Stimulated activated CD4-positive, alpha-beta T cell treated with anti-CD3 and anti-CD28 coated beads, TNF-alpha, amount 100 ng/mL, for 4 hours (primary cell): ENCODE results near the gene EPHA5.

Experiments
- DNase-seq, 3 experiments: peaks; one replicate each; pipeline ENCODE4 v3.0.0-alpha.2; 2020; ENCODE audit warnings: low read depth in 3 of 3

EPHA5 gene

GRCh38 chr4:65624651-65625050, 45.6 kb downstream of the EPHA5 start:
- DNase-seq = no peak

DNA sequence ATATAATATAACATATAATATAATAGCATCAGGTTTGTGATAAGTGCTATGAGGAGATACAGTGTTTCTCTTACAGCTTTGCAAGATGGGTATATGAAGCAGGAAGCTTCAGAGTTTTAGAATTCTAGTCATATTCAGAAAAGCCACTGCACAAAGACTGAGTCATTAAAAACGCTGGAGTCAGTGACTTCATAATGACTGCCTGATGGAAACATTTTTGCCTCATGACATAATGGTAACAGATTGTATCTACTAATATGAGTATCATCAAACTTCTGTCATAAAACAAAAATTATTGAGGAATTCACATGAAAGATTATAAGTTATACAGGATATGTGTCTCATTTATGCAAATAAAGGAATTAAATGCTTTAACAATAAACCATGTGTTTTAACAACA, 46.8 kb downstream of the EPHA5 start:
- DNase-seq = no peak

GRCh38 chr4:65617416-65617815, 52.9 kb downstream of the EPHA5 start:
- DNase-seq = no peak

DNA sequence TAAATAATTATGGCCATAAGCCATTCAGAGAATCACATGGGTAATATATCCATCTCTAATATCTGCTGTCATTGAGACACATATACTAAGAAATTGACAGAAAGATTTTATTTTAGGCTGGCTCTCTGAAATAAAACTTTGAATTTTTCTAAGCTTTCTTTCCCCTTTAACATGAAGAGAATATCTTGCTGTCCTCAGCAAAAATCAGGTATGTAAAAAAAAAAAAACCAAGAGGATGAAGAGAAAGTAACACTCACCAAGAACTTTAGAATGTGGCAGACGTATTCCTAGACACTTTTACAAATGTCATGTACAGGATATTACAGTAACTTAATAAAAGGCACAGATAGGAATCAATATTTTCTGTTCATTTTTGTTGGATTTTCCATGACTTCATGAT, 65.8 kb downstream of the EPHA5 start:
- no peak for DNase-seq

DNA sequence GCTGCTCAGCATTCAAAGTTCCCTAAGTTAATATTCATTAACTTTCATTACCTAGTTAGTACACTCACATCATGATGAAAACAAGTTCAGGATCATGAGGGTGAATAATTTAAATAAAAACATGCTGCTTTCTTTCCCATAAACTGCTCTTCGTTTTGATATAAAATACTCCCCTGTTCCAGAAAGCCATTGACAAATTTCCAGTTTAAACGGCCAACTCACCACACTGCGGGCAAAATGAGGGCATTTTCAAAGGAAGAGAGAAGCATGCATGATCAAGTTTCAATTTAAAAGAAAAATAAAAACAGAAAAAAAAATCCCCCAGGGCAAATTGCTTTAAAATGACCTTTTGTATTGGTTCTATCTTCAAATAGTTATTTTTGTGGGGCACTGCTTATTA, 69.6 kb downstream of the EPHA5 start:
- no peak for DNase-seq

- no peak for DNase-seq
These were observed 70.9 kb downstream of the EPHA5 start for GRCh38 chr4:65599340-65599739.

DNA sequence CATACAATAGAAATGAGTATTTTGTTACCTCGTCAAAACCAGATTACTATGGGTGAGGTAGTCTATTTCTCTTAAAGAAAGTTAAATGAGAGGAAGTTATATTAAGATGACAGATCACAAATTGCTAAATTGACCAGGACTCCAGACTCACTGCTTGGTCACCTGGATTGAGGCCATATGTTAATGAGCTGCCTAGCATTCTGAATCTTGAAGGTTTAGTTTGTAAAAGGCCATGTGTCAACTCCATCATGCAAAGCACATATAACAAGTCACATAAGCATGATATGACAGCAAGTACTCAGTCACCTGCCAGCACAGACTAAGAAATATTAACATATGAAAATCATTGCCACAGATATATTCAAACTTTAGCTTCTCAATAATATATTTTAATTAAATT, 72.6 kb downstream of the EPHA5 start:
- DNase-seq = no peak

DNA sequence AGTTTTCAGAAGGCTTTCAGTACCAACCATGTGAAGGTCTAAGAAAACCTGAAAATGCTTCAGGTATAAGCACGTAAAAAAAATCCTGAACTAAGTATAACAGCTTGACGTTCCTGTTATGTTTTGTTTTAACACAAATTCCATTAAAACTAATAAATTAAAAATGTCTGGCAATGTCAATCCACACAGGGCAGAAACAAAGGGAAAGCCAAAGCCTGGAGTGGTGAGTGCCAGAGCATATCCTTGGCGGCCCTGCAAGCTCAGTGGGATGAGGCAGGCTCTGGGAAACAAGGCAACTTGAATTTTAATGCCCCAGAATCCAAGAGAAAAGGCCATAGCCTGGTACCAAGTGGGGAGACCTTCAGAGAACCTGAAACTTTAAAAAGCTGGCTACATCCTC, 78.2 kb downstream of the EPHA5 start:
- DNase-seq = no peak

- no peak for DNase-seq
These were observed 80.4 kb downstream of the EPHA5 start for GRCh38 chr4:65589921-65590320.

- DNase-seq = no peak
These were observed 81.0 kb downstream of the EPHA5 start for GRCh38 chr4:65589331-65589730.

DNA sequence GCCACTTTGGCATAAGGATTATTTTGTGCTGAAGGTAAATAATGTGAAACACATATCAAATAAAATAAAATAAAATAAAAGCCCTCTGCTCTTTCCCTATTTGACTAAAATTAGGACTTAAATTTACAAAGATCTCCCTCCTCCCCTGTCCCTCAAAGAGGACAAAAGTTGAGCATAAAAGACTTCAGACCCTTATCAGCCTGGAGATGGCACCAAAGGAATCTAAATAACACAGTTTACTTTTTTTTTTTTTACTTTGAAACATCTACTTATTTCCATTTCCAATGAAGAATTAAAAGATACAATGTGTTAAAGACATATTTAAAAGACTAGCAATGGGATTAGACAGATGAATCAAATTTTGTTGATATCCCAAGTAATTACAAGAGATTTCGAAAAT, 89.7 kb downstream of the EPHA5 start:
- DNase-seq = no peak

GRCh38 chr4:65566473-65566872, 103.8 kb downstream of the EPHA5 start:
- no peak for DNase-seq

DNA sequence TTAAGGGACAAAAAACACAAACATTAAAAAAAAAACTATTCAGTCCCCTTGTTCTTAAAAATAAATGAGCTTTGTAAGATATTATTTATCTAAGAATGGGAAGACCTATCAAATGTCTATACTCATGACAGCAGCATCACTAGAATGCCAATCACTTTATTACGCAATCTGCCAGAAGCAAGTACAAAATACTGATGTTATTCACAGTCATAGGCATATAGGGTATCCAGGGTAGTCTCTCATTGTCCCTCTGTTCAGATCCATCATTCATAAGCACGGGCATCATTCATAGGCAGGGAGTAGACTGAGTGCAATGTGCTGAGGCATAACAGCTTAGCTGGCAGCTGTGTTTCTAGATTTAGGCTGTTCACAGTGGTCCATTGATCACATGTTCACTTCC, 109.1 kb downstream of the EPHA5 start:
- DNase-seq = no peak

- DNase-seq = no peak
These were observed 111.0 kb downstream of the EPHA5 start for GRCh38 chr4:65559270-65559669.

GRCh38 chr4:65552057-65552456, 118.2 kb downstream of the EPHA5 start:
- no peak for DNase-seq

GRCh38 chr4:65550500-65550899, 119.8 kb downstream of the EPHA5 start:
- no peak for DNase-seq

DNA sequence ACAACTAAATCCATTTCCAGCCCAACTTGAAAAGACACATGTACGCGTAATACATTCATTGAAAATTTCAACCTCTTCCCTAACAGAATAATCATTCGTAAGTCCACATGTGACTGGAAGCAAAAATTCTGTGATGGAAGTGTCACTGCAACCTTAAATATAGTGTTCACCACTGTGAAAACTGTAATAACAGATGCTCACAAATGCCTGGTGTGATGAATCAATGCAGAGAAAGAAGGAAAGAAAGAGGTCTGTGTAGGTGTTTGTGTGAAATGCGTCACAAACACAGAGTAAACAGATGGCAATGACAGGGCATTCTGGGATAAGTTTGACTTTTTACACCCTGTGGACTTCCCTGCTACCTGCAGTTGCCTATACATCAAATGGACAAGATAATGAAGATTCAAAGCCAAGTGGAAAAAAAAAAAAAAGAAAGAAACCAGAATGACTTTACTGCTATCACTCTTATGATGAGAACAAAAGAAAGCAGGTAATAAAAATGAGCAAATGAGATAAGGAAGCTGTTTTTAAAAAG, 123.3 kb downstream of the EPHA5 start:
- DNase-seq = no peak

DNA sequence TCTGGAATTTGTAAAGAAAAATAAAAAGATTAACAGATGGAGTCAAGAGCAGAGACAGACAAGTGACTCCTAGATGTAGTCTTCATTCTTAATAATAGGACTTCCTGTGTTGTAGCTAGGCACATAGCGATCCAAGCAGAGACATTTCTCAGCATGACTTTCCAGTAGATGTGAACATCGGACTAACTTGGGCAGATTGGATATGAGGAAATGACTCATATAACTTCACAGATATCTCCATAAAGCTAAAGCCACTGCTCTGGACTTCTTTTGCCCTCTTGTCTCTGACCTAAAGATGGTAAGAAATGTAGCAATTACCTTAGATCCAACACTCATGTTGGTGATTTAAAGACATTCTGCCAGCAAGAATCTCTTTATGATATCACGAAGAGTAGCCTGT, 131.7 kb downstream of the EPHA5 start:
- DNase-seq = no peak

GRCh38 chr4:65535113-65535512, 135.2 kb downstream of the EPHA5 start:
- no peak for DNase-seq

DNA sequence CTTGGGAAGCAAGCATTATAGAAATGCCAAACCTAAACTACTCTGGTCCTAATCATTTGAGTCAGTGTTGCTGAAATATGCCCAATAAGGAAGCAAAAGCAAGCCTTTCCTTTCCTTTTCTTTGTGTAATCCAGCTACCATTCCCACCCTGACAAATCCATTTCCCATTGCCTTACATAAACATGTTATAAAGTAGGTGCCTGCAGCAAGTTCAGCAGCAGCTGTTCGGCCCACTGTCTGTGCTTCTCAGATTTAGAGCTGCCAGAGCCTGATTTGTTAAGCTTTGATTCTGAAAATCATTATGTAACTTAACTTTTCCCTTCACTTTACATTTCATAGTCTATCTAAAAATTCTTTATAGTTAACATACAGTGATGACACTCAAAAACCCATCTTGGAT, 148.6 kb downstream of the EPHA5 start:
- DNase-seq = no peak

GRCh38 chr4:65515646-65516045, 154.6 kb downstream of the EPHA5 start:
- DNase-seq = no peak

- DNase-seq = no peak
These were observed 159.3 kb downstream of the EPHA5 start for GRCh38 chr4:65510976-65511375.

DNA sequence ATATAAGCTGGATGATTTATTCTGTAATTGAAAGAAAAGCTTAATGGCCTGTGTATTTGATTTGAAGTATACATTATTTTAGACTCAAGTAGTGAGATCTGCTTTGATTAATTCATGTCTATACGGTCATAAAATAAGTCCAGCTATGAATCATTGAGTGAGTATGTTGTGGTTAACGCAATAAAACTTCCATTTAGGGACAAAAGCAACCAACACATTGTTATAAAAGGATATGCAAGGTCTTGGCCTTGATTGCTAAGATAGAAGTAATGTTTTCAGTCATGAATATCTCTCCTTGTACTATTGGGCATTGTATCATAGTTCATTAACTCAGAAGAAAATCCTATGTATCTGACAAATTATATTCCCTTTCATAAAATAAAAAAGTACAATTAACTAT, 162.1 kb downstream of the EPHA5 start:
- no peak for DNase-seq

- DNase-seq = no peak
These were observed 168.1 kb downstream of the EPHA5 start for GRCh38 chr4:65502131-65502701.
